Endothelial cell of hepatic sinusoid (primary cell): ENCODE measurements around the gene VWA5B1.

Experiments used
- in situ Hi-C: cut with HindIII; loops from 2 replicates; pipeline ENCODE4 v1.10.0; 2017; ENCODE audit warnings: low sequenced_read_pairs

Gene VWA5B1

DNA sequence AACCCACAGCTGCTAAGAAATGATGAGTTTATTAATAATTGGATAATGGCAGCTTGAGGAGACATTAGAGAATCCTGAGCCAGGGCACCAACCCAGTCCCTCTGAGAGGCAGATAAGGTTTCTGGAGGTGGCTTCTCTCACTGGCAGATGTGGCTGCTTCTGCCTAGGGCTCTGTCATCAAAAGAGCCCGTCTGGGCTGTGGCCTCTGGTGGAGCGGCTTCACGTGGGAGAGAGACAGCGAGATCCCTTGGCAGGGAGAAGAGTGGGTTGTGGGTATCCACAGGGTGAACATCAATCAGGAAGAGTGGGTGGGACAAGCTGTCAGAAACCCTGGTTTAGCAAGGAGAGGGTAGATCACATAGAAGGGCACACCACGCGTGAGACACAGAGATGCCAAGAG, 30.0 kb downstream of the VWA5B1 start:
- in situ Hi-C loops = no loop called here

DNA sequence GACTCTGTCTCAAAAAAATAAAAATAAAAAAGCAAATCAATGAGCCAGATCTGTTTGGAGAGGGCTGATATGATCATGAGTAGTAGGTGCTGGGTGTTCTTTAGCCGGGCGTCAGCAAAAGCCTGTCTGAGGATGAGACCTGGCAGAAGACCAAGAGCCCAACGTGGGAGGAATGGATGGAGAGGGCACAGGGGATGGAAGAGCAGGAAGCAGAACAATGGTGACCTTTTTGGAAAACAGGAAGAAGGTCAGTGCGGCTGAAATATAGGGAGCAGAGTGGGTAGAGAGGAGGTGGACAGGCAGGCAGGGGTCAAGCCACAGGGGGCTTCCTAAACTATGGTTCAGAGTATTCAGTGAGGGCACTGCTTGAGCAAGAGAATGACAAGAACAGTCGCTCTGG, 30.9 kb downstream of the VWA5B1 start:
- in situ Hi-C loops = no loop called here

DNA sequence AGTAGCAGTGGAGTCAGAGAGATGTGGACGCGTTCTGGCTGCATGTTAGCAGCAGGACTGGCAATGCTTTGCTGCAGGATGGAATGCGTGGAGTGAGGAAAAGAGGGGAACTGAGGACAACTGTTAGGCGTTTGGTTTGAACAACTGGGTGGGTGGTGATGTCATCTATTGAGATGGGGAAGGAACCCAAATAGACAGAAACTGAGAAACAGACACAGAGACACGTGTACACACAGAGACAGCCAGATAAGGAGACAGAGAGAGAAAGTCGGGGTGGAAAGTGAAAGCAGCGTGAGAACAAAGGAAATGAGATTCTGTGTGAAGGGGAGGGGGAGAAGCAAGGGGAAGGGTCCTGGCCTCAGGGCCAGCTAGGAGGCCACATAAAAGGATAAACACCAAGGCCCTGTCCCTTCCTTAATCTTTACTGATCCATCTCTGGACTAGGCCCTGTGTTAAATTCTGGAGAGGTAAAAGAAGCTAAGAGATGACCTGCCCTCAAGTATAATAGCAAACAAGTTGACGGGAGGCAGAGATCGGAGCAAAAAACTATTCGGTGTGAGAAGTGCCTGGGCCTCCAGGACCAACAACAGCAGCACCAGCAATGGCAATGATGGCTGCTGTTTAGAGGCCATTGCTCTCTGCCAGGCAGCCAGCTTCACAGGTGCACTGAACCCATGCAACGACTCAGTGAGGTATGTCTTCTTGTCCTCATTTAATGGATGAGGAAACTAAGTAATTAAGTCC, 31.6 kb downstream of the VWA5B1 start:
- in situ Hi-C loops = no loop called here

DNA sequence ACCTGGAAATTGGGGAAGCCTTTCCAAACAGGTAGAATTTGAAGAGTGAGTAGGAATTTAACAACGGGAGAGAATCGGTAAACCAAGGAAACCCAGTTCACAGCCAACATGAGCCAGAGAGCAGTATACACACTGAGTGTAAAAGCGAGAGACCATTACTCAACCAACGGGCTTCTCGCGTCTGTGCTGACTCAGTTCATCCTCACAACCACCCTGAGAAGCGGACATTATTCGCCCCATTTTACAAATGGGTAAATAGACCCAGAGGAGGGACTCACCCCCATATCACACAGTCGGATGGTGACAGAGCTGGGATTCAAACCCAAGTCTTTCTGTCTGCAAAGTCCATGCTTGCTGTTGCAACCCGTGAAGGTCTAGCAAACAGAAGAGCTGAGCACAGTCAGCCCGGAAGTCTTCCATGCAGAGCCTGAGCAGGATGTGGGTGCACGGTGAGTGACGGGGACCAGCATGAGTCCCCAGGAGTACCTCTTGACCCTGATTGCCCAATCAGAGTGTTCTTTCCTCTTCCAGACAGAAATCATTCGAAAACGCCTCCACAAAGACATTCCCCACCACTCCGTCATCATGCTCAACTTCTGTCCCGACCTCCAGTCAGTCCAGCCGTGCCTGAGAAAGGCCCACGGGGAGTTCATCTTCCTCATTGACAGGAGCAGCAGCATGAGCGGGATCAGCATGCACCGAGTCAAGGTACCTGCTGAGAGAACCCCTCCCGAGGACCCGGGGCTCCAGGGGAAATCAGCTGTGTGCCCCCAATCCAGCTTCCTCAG, 32.3 kb downstream of the VWA5B1 start:
- in situ Hi-C loops = no loop called here

DNA sequence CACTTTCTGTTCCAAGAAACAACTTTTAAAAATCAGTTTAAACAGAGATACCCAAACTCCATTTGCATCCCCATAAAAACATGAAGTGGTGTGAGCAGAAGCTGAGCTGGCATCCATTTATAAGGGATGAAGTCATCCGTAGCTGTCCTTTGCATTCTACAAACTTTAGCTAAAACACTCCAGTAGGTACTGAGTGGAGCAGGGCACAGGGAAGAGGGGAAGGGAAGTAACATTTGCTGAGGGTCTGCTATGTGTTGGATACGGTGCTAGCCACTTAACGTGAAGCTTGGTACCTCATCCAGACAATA, 32.9 kb downstream of the VWA5B1 start:
- in situ Hi-C loops = no loop called here

DNA sequence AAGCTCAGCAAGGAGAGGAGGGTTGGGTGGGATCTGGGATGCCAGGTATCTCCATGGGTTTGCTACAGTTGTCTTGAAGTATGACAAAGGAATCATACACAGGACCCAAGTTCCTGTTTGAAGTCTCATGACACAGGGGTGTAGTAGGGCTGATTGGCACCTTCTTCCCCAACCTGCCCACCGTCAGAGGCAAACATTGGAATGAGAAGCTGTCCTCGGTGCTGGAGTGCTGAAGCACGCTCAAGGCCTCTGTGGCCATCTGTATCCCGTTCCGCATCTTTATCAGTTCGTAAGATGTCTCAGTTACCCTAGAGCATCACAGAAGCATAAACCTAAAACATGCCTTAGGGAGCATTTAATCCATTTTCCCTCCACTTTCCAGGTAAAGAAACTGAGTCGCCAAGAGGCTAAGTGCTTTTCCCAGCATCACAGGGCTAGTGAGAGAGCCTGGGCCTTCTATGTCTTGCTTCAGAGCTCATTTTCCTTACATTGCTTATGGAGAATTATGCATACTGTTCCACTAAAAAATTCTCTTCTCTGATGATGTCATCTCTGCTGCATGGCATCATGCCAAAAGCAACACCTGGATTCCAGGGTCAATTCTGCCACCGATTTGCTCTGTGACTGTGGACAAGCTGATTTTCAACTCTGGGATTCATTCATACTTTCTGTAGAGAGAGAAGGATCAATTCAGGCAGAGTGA, 34.2 kb downstream of the VWA5B1 start:
- in situ Hi-C loops = no loop called here

DNA sequence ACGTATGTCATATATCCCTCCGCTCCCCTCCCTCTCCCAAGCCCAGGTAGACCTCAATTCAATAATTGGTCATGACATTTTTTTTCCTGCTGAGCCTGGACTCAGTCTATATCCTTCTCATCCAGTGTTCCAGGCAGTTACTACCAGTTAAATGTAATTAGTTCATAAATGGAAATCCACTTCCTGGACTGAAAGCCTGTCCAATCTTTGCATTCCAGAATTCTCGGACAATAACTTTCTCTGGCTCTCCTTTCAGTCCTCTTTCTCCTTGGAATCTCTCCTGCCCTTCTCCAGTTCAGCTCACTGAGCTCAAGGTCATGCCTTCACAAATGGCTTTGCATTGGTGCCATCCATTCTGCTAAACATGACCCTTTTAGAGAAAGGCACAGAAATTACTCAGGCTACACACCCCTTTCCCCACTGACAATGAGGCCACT, 34.8 kb downstream of the VWA5B1 start:
- in situ Hi-C loops = no loop called here

DNA sequence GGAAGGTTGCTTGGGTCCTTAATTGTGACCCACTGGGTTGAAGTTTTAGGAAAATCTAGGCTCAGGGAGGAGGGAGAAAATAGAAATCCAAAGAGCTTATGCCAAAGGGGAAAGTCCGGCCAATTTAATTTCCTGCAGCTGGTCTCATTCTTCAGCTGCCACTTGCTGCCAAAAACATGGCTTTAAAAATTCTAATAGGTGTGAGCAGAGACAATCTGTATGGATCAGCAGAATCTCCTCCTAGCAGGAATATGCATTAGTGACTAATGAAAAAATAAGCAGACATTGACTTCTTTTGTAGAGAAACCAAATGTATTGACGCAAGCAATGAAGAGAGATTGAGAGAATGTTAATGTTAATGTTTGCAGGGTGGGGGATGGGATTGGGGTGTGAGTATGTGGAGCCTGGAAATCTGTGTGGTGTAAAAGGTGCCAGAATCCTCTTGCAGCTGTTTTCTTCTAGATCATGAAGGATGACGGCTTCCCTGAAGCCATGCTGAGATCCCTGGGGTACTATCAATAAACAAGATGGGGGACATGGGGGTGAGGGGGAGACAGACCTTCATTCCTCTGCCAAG, 35.3 kb downstream of the VWA5B1 start:
- in situ Hi-C loops = no loop called here

DNA sequence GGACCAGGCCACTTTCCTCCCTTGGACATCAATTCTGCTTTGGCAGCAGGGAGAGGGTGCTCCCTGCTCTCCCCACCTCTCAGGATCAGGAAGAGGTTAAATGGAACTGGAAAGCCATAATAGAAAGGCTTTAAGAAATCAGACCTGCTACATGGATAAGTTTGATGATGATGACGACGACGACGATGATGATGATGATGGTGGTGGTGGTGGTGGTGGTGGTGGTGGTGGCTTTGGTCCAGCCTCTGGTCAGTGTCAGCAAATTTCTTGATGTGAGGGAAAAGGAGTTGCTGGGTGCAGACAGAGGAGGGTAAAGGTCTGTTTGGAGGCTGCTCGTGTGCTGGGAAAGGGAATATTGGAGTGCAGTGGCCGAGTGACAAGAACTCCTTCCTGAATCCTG, 36.8 kb downstream of the VWA5B1 start:
- in situ Hi-C loops = no loop called here

DNA sequence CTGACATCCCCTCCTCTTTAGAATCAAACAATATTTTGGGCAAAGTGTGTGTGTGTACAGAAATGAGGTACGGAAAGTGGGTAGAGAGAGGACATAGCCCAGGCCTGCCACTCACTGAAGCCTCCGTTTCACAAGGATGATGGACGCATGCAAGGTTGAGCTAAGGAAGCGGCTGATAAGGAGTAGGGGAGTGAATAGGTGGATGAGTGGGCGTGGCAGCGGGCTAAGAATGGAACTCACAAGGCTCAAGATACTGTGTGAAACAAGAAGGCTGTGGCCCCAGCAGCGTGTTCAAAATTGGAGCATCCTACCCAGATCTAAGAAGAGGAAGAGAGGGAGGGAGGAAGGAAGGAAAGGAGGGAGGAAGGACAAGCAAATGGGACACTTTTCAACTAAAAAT, 37.5 kb downstream of the VWA5B1 start:
- in situ Hi-C loops = no loop called here

DNA sequence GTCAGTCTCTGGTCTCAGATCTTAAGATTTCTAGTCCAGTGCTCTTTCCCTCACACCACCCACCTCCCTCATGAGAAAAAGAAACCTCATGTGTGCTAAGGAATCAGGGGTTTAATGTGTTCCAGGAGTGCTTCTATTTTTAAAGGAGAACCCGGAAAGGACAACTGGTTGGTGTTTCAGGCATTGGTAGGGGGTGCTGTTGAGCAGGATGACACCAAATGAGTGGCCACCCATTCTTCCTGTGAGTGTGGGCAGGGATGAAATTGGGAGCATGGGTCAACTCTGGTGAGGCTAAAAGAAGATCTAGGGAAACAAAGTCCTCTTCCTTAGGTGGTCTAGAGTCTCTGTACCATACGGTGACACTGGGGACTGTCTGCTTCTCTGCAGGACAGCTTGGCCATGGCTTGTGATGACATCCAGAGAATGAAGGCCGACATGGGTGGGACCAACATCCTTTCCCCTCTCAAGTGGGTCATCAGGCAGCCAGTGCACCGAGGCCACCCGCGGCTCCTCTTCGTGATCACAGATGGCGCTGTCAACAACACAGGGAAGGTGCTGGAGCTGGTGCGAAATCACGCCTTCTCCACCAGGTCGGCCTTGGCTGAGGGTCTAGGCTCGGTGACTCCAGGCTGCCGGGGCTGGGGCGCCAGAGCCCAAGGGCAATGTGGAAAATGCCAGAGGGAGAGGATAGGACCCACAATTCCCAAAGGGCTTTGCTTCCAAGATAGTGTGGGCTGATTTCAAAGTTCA, 39.3 kb downstream of the VWA5B1 start:
- in situ Hi-C loops = no loop called here

DNA sequence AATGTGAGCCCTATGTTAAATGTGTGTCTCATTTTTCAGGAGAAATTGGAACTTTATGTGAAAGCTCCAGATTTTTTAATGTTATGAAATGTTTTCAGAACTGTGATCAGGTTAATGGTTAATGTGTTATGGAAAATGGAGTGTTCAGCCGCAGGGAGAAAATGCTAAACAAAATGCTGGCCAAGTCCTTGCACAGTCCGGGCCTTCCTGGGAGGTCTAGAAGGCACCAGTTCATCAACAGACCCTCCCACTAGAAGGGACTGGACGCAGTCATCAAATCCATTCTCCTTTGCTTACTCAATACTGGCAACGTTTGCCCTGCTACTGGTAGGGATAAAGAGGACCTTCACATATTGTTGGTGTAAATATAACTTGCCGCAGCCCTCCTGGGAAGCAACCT, 43.4 kb downstream of the VWA5B1 start:
- in situ Hi-C loops = no loop called here

DNA sequence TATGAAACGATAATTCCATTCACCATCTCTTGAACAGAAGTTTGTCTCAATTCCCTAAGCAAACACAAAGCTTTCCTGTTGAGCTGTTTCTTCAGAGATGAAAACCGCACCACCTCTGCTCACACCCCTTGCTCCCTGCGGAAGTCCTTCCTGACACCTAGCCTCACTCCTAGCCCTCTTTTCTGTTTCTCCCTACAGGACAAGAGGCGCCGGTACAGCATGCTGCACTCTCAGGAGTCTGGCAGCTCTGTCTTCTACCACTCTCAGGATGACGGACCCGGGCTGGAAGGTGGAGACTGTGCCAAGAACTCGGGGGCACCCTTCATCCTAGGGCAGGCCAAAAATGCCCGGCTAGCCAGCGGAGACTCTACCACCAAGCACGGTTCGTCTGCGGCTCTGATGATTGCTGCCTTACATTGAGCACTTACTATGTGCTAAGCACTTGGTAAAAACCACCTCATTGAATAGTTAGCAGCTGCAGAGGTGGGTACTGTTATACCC, 45.5 kb downstream of the VWA5B1 start:
- in situ Hi-C loops = no loop called here

DNA sequence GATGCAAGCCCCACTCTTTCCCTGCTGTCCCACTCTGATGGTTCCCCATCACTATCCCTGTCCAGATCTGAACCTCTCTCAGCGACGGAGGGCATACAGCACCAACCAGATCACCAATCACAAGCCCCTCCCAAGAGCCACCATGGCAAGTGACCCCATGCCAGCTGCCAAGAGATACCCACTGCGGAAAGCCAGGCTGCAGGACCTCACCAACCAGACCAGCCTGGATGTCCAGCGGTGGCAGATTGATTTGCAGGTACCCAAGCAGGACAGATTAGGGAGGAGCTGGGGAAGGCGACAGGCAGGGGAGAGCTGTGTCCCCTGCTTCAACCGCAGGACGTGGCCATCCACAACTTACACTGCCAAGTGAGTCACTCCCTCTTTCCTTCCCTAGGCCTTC, 46.9 kb downstream of the VWA5B1 start:
- in situ Hi-C loops = no loop called here

DNA sequence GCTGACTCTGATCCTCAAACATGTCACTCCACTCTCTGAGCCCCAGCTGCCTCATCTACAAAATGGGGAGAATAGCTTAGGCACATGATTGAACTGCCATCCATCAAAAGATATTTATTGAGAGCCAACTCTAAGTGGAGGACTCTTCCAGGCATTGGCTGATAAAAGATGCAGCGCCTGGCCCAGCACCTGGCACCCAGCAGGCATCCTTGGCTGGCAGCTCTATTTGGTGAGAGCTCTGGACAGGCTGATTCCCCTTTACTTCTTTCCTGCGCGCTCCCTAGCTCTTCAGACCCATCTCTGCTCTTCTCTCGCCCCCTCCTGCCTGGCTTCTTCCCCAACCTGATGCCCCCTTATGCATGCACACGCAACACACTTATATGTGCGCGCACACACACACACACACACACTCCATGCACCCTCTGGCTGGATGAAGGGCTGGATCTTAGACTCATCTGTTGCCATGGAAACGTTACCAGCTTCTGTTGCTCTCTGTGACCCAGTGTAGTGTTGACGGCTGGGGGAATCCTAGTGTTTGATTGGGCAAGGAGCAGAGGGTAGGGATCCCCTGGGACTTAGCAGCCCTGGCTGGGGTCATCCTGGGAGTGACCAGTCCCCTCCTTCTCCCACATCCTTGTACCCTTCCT, 49.3 kb downstream of the VWA5B1 start:
- in situ Hi-C loops = no loop called here

DNA sequence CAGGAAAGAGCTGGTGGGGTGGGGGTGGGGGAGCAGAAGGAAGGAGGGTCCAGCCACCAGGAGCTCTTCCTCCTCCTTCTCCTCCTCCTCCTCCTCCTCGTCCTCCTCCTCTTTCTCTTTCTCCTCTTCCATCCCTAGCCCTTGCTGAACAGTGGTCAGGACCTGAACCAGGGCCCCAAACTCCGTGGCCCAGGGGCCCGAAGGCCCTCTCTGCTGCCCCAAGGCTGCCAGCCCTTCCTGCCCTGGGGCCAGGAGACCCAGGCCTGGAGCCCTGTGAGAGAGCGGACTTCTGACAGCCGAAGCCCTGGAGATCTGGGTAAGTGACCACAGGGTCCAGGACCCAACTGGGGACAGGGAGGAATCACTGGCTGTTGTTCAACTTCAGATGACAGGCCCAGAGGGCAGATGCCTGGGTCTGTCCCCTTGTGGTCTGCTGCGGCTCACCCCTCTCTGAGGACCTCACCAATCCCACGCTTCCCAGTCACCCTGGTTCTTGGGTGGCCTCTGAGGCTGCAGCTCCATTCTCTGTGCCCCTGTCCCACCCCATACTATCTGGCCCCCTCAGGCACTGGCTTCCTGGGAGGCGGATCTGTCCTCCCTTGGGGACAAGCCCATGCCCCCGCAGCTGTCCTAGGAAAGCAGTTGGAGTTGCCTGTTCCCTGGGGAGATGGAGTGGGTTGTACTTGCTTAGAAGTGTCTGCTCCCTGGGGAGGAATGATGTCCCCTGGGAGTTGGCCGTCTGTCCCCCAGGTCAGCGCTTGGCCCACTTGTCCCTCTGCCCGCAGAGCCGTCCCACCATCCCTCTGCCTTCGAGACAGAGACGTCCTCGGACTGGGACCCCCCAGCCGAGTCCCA, 51.8 kb downstream of the VWA5B1 start:
- in situ Hi-C loops = no loop called here

DNA sequence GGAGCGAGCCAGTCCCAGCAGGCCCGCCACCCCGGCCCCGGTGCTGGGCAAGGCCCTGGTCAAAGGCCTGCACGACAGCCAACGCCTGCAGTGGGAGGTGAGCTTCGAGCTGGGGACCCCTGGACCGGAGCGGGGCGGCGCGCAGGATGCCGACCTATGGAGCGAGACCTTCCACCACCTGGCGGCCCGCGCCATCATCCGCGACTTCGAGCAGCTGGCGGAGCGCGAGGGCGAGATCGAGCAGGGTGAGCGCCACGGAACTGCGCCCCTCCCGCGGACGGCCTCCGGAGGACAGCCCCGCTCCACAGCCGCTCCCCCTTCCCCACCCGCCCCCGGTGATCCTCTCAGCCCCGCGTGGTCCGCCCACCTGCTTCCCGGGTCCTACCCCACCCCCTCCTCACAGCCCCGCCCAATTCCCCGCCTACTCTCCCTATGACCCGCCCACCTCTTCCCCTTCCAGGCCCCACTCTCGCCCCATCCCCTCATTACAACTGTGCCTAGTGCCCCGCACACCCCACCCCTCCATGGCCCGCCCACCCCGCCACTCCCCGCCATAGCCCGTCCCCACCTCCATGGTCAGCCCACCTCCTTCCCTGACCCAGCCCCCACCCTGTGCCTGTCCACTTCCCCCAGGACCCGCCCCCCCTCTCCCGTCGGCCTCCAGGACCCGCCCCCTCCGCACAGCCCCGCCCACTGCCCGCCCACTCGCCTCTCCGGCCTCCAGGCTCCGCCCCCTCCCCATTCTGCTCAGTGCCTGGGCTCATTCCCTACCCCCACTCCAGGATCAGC, 52.7 kb downstream of the VWA5B1 start:
- in situ Hi-C loops = no loop called here

DNA sequence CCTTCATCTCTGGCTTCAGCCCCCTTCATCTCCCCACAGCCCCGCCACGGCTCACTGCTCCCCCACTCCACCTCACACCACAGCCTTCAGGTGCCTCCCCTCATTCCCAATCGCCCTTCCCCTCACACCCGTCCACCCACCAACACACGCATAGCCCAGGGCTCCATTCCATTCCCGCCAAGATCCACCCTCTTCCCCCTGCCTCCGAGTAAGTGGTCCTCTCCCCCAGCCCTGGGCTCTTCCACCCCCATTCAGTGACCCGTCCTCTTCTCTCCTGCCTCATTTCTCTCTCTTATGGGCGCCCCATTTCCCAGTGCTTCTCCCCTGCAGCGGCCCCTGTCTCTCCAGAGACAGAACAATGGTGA, 53.2 kb downstream of the VWA5B1 start:
- in situ Hi-C loops = no loop called here

DNA sequence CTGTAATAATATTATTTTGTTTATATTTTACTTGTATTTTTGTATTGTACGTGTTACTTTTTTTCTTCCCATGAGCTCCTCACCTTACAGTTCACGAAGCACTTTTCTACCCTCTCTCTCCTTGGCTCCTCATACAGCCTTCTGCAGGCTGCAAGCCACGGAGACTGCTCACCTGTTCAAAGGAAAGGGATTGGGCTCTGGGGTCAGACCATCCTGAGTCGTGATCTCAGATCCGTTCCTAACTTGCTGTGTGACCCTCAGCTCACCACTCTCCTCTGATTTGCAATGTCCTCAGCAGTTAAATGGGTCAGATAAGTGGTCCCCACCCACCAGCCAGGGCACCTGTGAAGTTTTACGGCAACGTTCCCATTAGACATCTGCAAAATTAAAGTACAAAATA, 54.1 kb downstream of the VWA5B1 start:
- in situ Hi-C loops = loop anchor here (5.0 kb wide), 1 partner anchor 37 kb away; no protein-coding TSS in a partner anchor
